Nucleus accumbens (tissue), 56 donors: ENCODE measurements around the gene FBXL20.
"Not testable (repeated sequence)": the region's sequence is repeated elsewhere in the genome, so short reads cannot be mapped to it uniquely, and the experiment has no call there.

ENCODE experiments used
- DNase-seq, 56 donors: peaks; one replicate each; lab custom pipeline; 2025; lab: John Stamatoyannopoulos, UW

FBXL20 gene

GRCh38 chr17:39391448-39391847 lies 10.0 kb downstream of the FBXL20 start:
- DNase-seq: no peak

GRCh38 chr17:39385040-39385439 lies 16.4 kb downstream of the FBXL20 start:
- DNase-seq: no peak

GRCh38 chr17:39380144-39380543 lies 21.3 kb downstream of the FBXL20 start:
- no peak for DNase-seq

GRCh38 chr17:39376434-39376833 lies 25.0 kb downstream of the FBXL20 start:
- DNase-seq: no peak

GRCh38 chr17:39367805-39368204 lies 33.6 kb downstream of the FBXL20 start:
- not testable (repeated sequence) for DNase-seq

- DNase-seq: no peak
These were observed 35.6 kb downstream of the FBXL20 start for GRCh38 chr17:39365872-39366271.

- no peak for DNase-seq
These were observed 36.2 kb downstream of the FBXL20 start for GRCh38 chr17:39365242-39365641.

- DNase-seq: no peak
These were observed 37.0 kb downstream of the FBXL20 start for GRCh38 chr17:39364236-39365025.

GRCh38 chr17:39361064-39361463 lies 40.4 kb downstream of the FBXL20 start:
- DNase-seq: no peak

- peak in 23 of 56 donors; percentile 2 to 36 (median 13) for DNase-seq
These were observed 40.9 kb downstream of the FBXL20 start for GRCh38 chr17:39360537-39360936.

GRCh38 chr17:39359994-39360393 lies 41.4 kb downstream of the FBXL20 start:
- DNase-seq: no peak

GRCh38 chr17:39357986-39358385 lies 43.4 kb downstream of the FBXL20 start:
- DNase-seq: no peak

GRCh38 chr17:39357488-39357887 lies 43.9 kb downstream of the FBXL20 start:
- DNase-seq: peak in 1 of 56 donors; percentile 5

- DNase-seq: no peak
These were observed 48.4 kb downstream of the FBXL20 start for GRCh38 chr17:39352986-39353385.

- DNase-seq: no peak
These were observed 48.9 kb downstream of the FBXL20 start for GRCh38 chr17:39352511-39352910.

- no peak for DNase-seq
These were observed 49.9 kb downstream of the FBXL20 start for GRCh38 chr17:39351508-39351907.

GRCh38 chr17:39349246-39349645 lies 52.2 kb downstream of the FBXL20 start:
- no peak for DNase-seq

- not testable (repeated sequence) for DNase-seq
These were observed 54.6 kb downstream of the FBXL20 start for GRCh38 chr17:39346863-39347262.

- no peak for DNase-seq
These were observed 59.9 kb downstream of the FBXL20 start for GRCh38 chr17:39341541-39341940.

- DNase-seq: no peak
These were observed 60.7 kb downstream of the FBXL20 start for GRCh38 chr17:39340731-39341130.

GRCh38 chr17:39339272-39339671 lies 62.2 kb downstream of the FBXL20 start:
- DNase-seq: no peak

- DNase-seq: not testable (repeated sequence)
These were observed 63.8 kb downstream of the FBXL20 start for GRCh38 chr17:39337649-39338048.
